H1 (cell line): Measurements from ENCODE around the gene GIGYF2. TPM values are rescaled to one million over a fixed set of nuclear protein-coding genes. Genes with fewer than 3 reads are reported as not detected.

Source experiments
- CTCF ChIA-PET: fragments of 300-600 bp; sonication (Branson Sonifier 250); formaldehyde crosslinking; loops from one replicate; lab custom pipeline; 2021; ENCODE audit not compliant: partially characterized antibody; lab: Charles Lee
- POLR2A ChIA-PET: fragments of 300-600 bp; sonication (Branson Sonifier 250); formaldehyde crosslinking; loops from one replicate; lab custom pipeline; 2021; ENCODE audit warnings: inconsistent platforms; ENCODE audit not compliant: partially characterized antibody; lab: Charles Lee
- DNase-seq, 2 experiments: peaks; one replicate each; pipeline versions ENCODE4 v3.0.0 to v3.0.0-alpha.2; 2010 to 2022; ENCODE audit warnings: low spot score in 2 of 2, low read depth in 1 of 2, mixed read lengths in 1 of 2
- FAIRE-seq: peaks from 2 replicates; lab custom pipeline; 2011; peaks lifted over from hg19 to GRCh38; lab: Jason Lieb, UNC
- H2AFZ ChIP-seq: 2 replicates; pipeline ENCODE4 v1.8.1; 2012; ENCODE audit warnings: low read length, inconsistent platforms
- H2AK5ac ChIP-seq: 2 replicates; pipeline ENCODE4 v1.6.1; 2013; ENCODE audit warnings: low read depth, low read length
- H2BK120ac ChIP-seq: replicated peaks from 2 replicates; pipeline ENCODE3; 2013; ENCODE audit warnings: low read depth, low read length, inconsistent platforms
- H2BK12ac ChIP-seq: 2 replicates; pipeline ENCODE4 v1.6.1; 2013; ENCODE audit warnings: low read depth, low read length
- H2BK15ac ChIP-seq: 2 replicates; pipeline ENCODE4 v1.6.1; 2013; ENCODE audit warnings: low read length
- H2BK20ac ChIP-seq: 2 replicates; pipeline ENCODE4 v1.6.1; 2013; ENCODE audit warnings: low read length
- H2BK5ac ChIP-seq: 2 replicates; pipeline ENCODE4 v1.6.1; 2013; ENCODE audit warnings: low read depth, low read length
- H3K14ac ChIP-seq: 2 replicates; pipeline ENCODE4 v1.6.1; 2013; ENCODE audit warnings: inconsistent platforms; ENCODE audit not compliant: insufficient read length
- H3K18ac ChIP-seq: 2 replicates; pipeline ENCODE4 v1.6.1; 2013; ENCODE audit warnings: low read length; ENCODE audit errors: extremely low read depth
- H3K23ac ChIP-seq: 2 replicates; pipeline ENCODE4 v1.6.1; 2013; ENCODE audit warnings: inconsistent platforms; ENCODE audit not compliant: insufficient read length
- H3K23me2 ChIP-seq: 2 replicates; pipeline ENCODE4 v1.6.1; 2013; ENCODE audit warnings: low read depth, low read length
- H3K27ac ChIP-seq: 2 replicates; pipeline ENCODE4 v1.6.1; 2011; ENCODE audit warnings: low read depth, low read length, inconsistent platforms
- H3K27me3 ChIP-seq, 4 experiments: replicated peaks in 1 of 4; 1 replicate in 1 of 4; 2 replicates in 3 of 4; pipeline versions ENCODE4 v1.6.1 to v1.8.1; 2011 to 2013; ENCODE audit warnings: low read length in 3 of 4, mild to moderate bottlenecking in 3 of 4, inconsistent platforms in 2 of 4, mixed read lengths in 2 of 4, moderate library complexity in 1 of 4; ENCODE audit not compliant: control insufficient read depth in 3 of 4, insufficient read depth in 3 of 4; ENCODE audit errors: extremely low read depth in 1 of 4
- H3K36me3 ChIP-seq, 4 experiments: 2 replicates each; pipeline versions ENCODE4 v1.6.1 to v1.8.1; 2011 to 2013; ENCODE audit warnings: mild to moderate bottlenecking in 4 of 4, low read length in 3 of 4, moderate library complexity in 2 of 4, control low read depth in 1 of 4, inconsistent platforms in 1 of 4; ENCODE audit not compliant: insufficient read depth in 4 of 4, control insufficient read depth in 2 of 4
- H3K4ac ChIP-seq: replicated peaks from 2 replicates; pipeline ENCODE3; 2013; ENCODE audit warnings: low read length, low read depth, mixed read lengths, inconsistent platforms; ENCODE audit not compliant: insufficient read length
- H3K4me1 ChIP-seq, 4 experiments: replicated peaks in 1 of 4; 1 replicate in 1 of 4; 2 replicates in 3 of 4; pipeline versions ENCODE4 v1.6.1 to v1.8.1; 2011 to 2013; ENCODE audit warnings: low read length in 3 of 4, inconsistent platforms in 2 of 4, mixed read lengths in 1 of 4; ENCODE audit not compliant: insufficient read depth in 4 of 4, control insufficient read depth in 3 of 4
- H3K4me2 ChIP-seq, 2 experiments: 2 replicates each; pipeline versions ENCODE4 v1.6.1 to v1.8.1; 2011 to 2013; ENCODE audit warnings: low read depth in 2 of 2, low read length in 2 of 2, control low read depth in 1 of 2, inconsistent platforms in 1 of 2, mild to moderate bottlenecking in 1 of 2; ENCODE audit not compliant: insufficient read depth in 1 of 2
- H3K4me3 ChIP-seq, 4 experiments: fragments of 200-600, 300-600 bp in 1 of 4; sonication (generic), shearing (Covaris generic), sonication (Bioruptor Twin) in 1 of 4; 2 replicates each; pipeline versions ENCODE4 v1.5.1 to v1.8.1; 2011 to 2016; ENCODE audit warnings: low read length in 4 of 4, low read depth in 3 of 4, control low read depth in 2 of 4, inconsistent platforms in 2 of 4, mild to moderate bottlenecking in 2 of 4, mixed read lengths in 1 of 4, moderate library complexity in 1 of 4; ENCODE audit not compliant: insufficient read depth in 2 of 4; ENCODE audit errors: extremely low read depth in 1 of 4
- H3K56ac ChIP-seq: replicated peaks from 2 replicates; pipeline ENCODE3; 2013; ENCODE audit warnings: low read depth, mild to moderate bottlenecking, mixed read lengths, low read length, inconsistent platforms; ENCODE audit not compliant: insufficient read length
- H3K79me1 ChIP-seq: 2 replicates; pipeline ENCODE4 v1.6.1; 2013; ENCODE audit warnings: low read depth, low read length, control low read depth
- H3K79me2 ChIP-seq, 2 experiments: 2 replicates each; pipeline versions ENCODE4 v1.6.1 to v1.8.1; 2012 to 2013; ENCODE audit warnings: low read length in 2 of 2, mild to moderate bottlenecking in 2 of 2, inconsistent platforms in 1 of 2; ENCODE audit not compliant: insufficient read depth in 2 of 2, control insufficient read depth in 1 of 2
- H3K9ac ChIP-seq, 4 experiments: replicated peaks in 1 of 4; 1 replicate in 1 of 4; 2 replicates in 3 of 4; pipeline versions ENCODE4 v1.6.1 to v1.8.1; 2011 to 2013; ENCODE audit warnings: low read depth in 3 of 4, low read length in 3 of 4, control low read depth in 2 of 4, mild to moderate bottlenecking in 2 of 4, moderate library complexity in 2 of 4, inconsistent platforms in 1 of 4; ENCODE audit errors: extremely low read depth in 1 of 4
- H3K9me3 ChIP-seq, 2 experiments: 2 replicates each; pipeline versions ENCODE4 v1.6.1 to v1.8.1; 2012 to 2013; ENCODE audit warnings: mild to moderate bottlenecking in 2 of 2, moderate library complexity in 2 of 2, control low read depth in 1 of 2, inconsistent platforms in 1 of 2, low read depth in 1 of 2, low read length in 1 of 2, mixed read lengths in 1 of 2; ENCODE audit not compliant: insufficient read depth in 2 of 2
- H4K20me1 ChIP-seq, 2 experiments: replicated peaks in 1 of 2; 2 replicates each; pipeline versions ENCODE3 to v1.8.1; 2011 to 2013; ENCODE audit warnings: inconsistent platforms in 2 of 2, low read length in 2 of 2, mild to moderate bottlenecking in 1 of 2; ENCODE audit not compliant: insufficient read depth in 2 of 2, control insufficient read depth in 1 of 2
- H4K5ac ChIP-seq: 2 replicates; pipeline ENCODE4 v1.6.1; 2013; ENCODE audit warnings: low read length, low read depth, mixed read lengths, inconsistent platforms; ENCODE audit not compliant: insufficient read length
- H4K8ac ChIP-seq: 2 replicates; pipeline ENCODE4 v1.8.0; 2013; ENCODE audit warnings: mild to moderate bottlenecking, moderate library complexity, low read length, inconsistent platforms; ENCODE audit not compliant: insufficient read depth; ENCODE audit errors: extremely low read depth
- H4K91ac ChIP-seq: replicated peaks from 2 replicates; pipeline ENCODE3; 2013; ENCODE audit warnings: low read length, mixed read lengths, inconsistent platforms; ENCODE audit not compliant: insufficient read length
- BCL11A ChIP-seq, 2 experiments: IDR thresholded peaks; one replicate each; pipeline ENCODE4 v1.6.1; 2011; ENCODE audit warnings: low read depth in 2 of 2, low read length in 2 of 2, mild to moderate bottlenecking in 2 of 2
- WGBS, 2 experiments: shearing (Covaris generic) in 1 of 2; methylation state at CpG; one replicate each; pipeline versions ENCODE4 v1.1.6 to v1.1.7; 2013 to 2015; ENCODE audit warnings: low lambda C conversion rate in 2 of 2, mixed read lengths in 2 of 2, inconsistent platforms in 1 of 2, low coverage in 1 of 2, missing lambda C conversion rate in 1 of 2; ENCODE audit not compliant: insufficient replicate concordance in 2 of 2, insufficient coverage in 1 of 2, insufficient read length in 1 of 2; ENCODE audit errors: extremely low coverage in 1 of 2, missing lambda C conversion rate in 1 of 2; 5-methylcytosine and 5-hydroxymethylcytosine counted together
- polyA plus RNA-seq, 7 experiments: library from polyadenylated mRNA; depleted of rRNA in 3 of 7; stranded (reverse) in 5 of 7; unstranded in 2 of 7; fragments of >200 nt in 5 of 7; fragments of 200-250 nt in 2 of 7; gene quantifications; 1 replicate in 5 of 7; 2 replicates in 1 of 7; 4 replicates in 1 of 7; pipeline versions ENCODE4 v1.2.1 to v1.2.3, GENCODE V29; 2011 to 2013; ENCODE audit warnings: missing spikeins in 2 of 7, mixed read lengths in 2 of 7
- total RNA-seq: library from RNA; stranded (reverse); fragmentation: NEBNext Ultra II Directional; extraction: Animal tissue kit (Norgen Biotek cat#: 25700); gene quantifications from 2 replicates; pipeline ENCODE4 v1.2.1, GENCODE V29; 2021

GIGYF2 gene
- total and polyA plus RNA-seq, 2 of the 8 experiments (the other 6 are each of a cell fraction or from before 2014, with no cell fraction given), result 22.3 to 62.0 TPM

- no peaks in the 10 kb centered on the region for H3K4me1 ChIP-seq
- DNase-seq, result no peak
- no peak overlapping the region for H3K4ac ChIP-seq
- no peak for FAIRE-seq
- H2BK12ac ChIP-seq, result no peak overlapping the region
- H2BK15ac ChIP-seq, result no peak overlapping the region
- no peak overlapping the region for H3K4me2 ChIP-seq
- no peak overlapping the region for H2AFZ ChIP-seq
- 82% methylated on average over 2 of the region's 4 CpGs; no CpG with 5 or more reads in 1 of the 2 experiments for WGBS, 2 experiments
- no peak overlapping the region for H4K5ac ChIP-seq
- no peaks in the 10 kb centered on the region; a peak in 1 of 4 replicates for H3K79me2 ChIP-seq
- H4K91ac ChIP-seq, result no peak overlapping the region
- H4K20me1 ChIP-seq, result peaks cover 0 to 2% of the 10 kb centered on the region in 2 experiments
- no peak overlapping the region for H3K4me3 ChIP-seq
- H3K18ac ChIP-seq, result no peak overlapping the region
- H3K9ac ChIP-seq, result no peak overlapping the region
- no peak overlapping the region for H2BK120ac ChIP-seq
- ChIA-PET POLR2A (interaction anchor here (0.7 to 0.8 kb wide), 2 partner anchors 25 to 33 kb away, joined by 3 read pairs; no protein-coding TSS in a partner anchor), CTCF (interaction anchor here (0.7 kb wide), 1 partner anchor 19 kb away, joined by 3 read pairs; no protein-coding TSS in a partner anchor)
- no peak overlapping the region for H3K14ac ChIP-seq
- H2BK5ac ChIP-seq, result no peak overlapping the region
- H3K9me3 ChIP-seq, result no peaks in the 10 kb centered on the region
- H2AK5ac ChIP-seq, result no peak overlapping the region
- H3K36me3 ChIP-seq, result peaks cover 0 to 12% (median 0%) of the 10 kb centered on the region in 4 experiments; a peak in 2 of 8 replicates
- H3K23me2 ChIP-seq, result no peaks in the 10 kb centered on the region; the same call in 1 of the 2 replicates
- H3K27me3 ChIP-seq, result no peaks in the 10 kb centered on the region
- no peak overlapping the region for H3K27ac ChIP-seq
- H4K8ac ChIP-seq, result no peak overlapping the region
- no peak overlapping the region for H3K56ac ChIP-seq
- no peak overlapping the region for H2BK20ac ChIP-seq
- H3K79me1 ChIP-seq, result no peaks in the 10 kb centered on the region
- no peak overlapping the region for H3K23ac ChIP-seq
- TF ChIP-seq BCL11A (IDR thresholded peaks at IDR 0.05; ENCODE audit: low read depth in 2 of 2, low read length in 2 of 2), result no peak
These were observed 44.2 kb downstream of the GIGYF2 start for GRCh38 chr2:232741294-232741693.
